Glomerular endothelial cell (primary cell): ENCODE data around the gene CREB5. TPM values are rescaled to one million over a fixed set of nuclear protein-coding genes. Genes with fewer than 3 reads are reported as not detected.
A peak's percentile ranks its signal among the peaks of the same experiment; 100 is the strongest.
"Not testable (repeated sequence)": the region's sequence is repeated elsewhere in the genome, so short reads cannot be mapped to it uniquely, and the experiment has no call there.

Source experiments
- DNase-seq: peaks from one replicate; pipeline ENCODE4 v3.0.0-alpha.2; 2011; ENCODE audit warnings: low read depth, low spot score; ENCODE audit errors: extremely low read depth
- total RNA-seq: library from RNA; depleted of rRNA; stranded (reverse); fragments of >200 nt; gene quantifications from 2 replicates; pipeline ENCODE4 v1.2.3, GENCODE V29; 2015

CREB5 gene, protein sequence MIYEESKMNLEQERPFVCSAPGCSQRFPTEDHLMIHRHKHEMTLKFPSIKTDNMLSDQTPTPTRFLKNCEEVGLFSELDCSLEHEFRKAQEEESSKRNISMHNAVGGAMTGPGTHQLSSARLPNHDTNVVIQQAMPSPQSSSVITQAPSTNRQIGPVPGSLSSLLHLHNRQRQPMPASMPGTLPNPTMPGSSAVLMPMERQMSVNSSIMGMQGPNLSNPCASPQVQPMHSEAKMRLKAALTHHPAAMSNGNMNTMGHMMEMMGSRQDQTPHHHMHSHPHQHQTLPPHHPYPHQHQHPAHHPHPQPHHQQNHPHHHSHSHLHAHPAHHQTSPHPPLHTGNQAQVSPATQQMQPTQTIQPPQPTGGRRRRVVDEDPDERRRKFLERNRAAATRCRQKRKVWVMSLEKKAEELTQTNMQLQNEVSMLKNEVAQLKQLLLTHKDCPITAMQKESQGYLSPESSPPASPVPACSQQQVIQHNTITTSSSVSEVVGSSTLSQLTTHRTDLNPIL
- total RNA-seq, result 10.7 and 28.7 TPM in 2 replicates

DNA sequence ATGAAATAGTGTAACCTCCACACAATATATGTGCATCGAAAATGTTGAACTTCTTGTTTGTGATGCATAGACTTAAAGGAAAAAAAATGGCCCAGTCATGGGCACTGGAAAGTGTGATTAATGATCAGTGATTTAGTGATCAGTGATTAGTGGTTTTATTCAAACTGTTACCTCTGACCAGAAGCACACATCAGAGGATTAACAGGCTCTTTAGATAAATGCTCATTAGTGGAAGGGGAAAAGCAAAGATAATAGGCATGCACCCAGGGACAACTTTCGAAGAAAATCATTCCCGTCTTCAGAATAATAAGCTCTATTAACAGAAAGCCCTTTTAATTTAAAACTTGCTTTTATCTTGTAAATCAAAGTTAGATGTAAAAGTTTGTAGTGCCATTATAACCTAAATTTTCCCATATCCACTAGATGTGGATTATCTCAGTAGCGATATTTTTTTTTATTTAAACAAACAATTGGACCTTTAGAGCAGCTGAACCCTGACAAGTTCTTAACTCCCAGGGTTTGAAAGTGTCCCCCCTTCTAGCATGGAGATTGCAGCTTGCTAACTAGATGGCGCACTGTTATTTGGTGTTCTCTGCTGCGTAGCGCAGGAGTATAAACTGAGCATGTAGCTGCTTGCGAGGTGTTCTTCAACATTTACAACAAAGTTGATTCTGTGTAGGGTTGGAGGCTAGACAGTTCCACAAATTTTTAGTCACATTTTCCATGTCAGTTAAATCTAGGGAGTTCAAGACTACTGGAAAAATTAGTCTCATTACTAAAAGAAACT is at the start of gene CREB5:
Gene CREB5, plus strand, starts transcription at position 643 of the 787 bp plus-strand sequence. CDS start 397 bp downstream, outside the sequence.
- no peak for DNase-seq

DNA sequence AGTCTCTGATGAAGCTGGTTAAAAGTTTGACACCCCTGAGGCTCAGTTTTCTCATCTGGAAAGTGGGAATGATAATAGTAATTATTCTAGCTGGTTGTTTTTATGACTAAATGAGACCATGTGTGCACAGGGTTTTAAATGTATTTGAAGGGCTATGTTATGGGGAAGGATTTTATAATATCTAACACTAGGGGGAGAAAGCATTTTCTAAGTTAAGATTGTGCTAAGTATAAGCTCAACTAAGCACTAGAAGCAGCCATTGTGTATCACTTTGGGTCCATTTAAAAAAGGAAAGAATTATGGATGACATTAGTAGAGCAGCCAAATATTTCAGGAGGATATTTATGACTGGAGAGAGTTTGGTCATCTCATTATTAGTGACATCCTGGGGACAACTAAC is 49.5 kb upstream of the CREB5 start:
- no peak for DNase-seq

DNA sequence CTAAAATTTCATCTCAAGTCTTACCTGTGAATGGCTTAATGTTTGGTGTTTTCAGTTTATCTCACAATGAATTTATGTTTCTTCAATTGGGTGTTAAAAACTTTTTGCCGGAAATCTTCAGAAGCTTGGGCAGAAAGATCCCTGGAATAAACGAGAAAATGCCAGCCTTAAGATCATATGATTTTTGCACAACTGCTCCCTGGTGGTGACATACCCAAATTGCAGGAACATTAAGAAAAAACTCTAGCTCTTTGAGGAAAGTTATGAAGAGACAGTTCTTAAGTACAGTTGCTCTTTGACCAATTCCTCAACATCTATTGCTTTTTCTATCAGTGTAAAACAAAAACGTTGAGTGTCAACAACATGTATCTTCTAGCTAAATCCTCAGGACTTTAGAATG is 48.2 kb upstream of the CREB5 start:
- DNase-seq, result no peak

DNA sequence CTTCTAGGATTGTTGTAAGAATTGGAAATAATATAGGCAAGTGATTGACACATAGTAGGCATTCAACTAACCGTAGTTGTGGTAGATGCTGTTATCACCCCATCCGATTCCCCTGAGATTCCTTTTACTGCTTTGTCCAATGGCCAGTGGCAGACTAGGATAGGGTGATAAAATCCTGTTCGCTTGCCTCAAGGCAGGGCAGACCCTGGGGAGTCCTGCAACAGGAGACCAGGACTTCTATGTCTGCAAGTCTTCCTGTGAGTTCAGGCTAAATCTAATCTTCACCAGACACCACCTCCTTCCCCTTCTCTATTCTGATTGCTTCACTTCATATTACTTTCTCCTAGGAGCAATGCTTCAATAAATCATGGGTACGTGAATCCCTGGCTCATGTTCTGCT is 42.8 kb upstream of the CREB5 start:
- no peak for DNase-seq

DNA sequence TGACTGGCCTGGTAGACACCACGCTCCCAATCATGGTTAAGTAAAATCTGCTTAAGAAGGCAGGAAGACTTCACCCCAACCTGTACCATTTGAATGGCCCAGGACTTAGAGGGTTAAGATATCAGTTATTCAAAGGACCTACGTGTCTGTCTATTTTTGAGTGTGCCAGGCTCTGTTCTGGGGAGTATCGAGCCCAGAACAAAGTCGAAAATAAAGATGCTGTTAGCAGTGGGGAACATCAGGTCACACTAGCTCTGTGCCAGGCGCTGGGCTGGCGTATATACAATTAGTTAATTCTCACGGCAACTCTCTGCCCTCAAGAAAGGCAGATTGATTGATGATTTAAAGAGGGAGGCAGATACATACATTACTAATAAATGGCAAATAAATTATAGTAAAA is 40.5 kb upstream of the CREB5 start:
- no peak for DNase-seq

DNA sequence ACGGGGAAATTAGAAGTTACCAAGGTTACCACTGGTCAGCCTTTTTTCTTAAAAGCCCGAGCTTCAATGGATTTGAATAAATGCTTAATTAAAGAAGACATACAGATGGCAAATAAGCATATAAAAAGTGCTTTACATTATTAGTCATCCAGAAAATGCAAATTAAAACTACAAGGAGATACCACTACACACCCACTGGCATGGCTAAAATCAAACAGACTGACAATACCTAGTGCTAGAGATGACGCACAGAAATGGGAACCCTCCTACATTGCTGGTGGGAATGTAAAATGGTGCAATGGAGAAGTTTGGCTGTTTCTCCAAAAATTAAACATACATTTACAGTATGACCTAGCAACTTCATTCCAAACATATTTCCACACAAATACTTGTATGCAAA is 38.3 kb upstream of the CREB5 start:
- DNase-seq, result no peak

DNA sequence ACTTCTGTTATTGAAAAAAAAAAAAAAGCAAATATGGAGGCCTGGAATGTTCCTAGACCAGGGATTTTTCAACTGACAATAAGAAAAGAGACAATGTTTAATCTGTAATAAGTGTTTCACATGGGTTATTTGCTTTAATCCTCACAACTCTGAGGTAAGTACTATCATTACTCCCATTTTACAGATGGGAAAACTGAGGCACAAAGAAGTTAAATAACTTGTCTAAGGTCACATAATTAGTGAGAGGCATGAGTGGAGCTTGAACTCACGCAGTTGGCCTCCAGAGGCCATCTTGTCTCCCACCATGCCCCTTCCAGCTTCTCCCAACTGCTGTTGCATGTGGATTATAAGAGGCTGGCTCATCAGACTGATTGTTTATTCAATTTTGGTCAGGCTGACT is 36.6 kb upstream of the CREB5 start:
- no peak for DNase-seq

DNA sequence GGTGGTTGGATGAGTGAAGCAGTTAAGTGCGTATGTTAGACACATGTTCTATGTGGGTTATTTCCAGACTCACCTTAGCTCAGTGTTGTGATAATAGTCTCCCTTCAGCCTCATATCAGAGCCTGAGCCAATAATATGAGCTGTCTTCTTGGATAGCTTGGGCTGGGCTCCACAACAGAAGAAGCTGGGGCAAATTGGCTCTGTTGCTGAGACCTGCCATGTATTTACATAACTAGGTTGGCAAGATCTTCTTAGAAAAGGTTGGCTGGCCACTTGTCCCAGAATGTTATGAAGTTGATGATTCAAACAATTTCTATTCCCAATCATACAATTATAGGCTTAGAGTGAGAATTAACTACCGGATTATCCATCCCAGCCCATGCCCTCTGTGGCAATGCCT is 35.7 kb upstream of the CREB5 start:
- no peak for DNase-seq

DNA sequence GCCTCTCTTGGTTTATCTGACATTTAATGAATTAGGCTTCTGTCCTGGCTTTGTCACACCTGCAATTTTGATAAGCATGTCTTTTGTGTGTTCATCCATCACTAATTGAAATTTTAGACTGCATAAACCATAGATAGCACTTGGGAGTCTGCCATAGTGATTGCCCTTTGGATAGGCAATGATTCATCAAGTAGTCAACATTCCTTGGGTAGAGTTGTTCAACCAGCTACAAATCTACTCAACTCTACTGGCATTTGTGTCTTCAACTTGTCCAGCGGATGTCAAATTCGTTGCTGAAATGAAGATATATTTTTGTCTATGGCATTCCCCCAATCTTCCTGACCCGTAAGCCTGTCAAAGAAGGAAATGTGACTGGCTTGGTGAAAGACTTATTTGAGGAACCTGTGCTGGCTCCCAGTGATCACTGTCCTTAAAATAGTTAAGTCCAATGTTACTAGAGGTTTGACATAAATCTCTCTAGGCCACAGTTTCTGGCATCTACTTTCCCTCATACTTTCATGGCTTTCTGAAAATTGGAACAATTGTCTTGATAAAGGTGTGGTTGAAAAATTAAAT is 33.7 kb upstream of the CREB5 start:
- DNase-seq, result no peak

DNA sequence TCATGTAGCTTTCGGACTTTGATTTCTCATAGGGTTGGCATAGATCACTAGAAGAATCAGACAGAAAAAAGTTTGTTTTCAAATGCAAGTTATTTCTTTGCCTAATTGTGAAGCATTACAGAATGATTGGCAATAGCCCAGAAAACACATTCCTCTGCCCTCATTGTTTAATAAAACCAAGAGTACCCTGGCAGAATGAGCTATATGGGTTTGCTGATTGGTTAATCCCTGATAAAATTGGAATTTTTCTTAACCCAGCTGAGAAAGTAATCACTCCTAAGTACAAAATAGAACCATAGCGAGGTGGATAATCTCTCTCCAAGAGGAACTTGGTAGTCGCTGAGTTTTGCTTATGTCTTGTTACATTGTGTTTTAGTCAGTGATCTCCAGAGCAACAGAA is 30.9 kb upstream of the CREB5 start:
- no peak for DNase-seq

DNA sequence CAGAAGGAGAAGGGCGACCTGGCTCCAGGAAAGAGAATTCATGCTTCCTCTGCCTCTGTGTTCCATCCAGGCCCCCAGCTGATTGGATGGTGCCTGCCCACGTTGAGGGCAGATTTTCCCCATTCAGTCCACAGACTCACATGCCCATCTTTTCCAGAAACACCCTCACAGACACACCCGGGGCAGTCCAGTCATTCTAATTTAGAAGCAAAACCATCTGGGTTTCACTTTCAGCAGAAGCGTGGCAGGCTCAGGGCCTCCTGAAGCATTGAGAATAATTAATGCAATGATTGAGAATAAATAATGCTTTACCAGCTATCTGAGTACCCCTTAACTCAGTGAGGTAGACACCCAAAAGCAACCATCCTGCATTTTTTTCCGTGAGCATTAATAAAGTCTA is 30.2 kb upstream of the CREB5 start:
- DNase-seq, result no peak

DNA sequence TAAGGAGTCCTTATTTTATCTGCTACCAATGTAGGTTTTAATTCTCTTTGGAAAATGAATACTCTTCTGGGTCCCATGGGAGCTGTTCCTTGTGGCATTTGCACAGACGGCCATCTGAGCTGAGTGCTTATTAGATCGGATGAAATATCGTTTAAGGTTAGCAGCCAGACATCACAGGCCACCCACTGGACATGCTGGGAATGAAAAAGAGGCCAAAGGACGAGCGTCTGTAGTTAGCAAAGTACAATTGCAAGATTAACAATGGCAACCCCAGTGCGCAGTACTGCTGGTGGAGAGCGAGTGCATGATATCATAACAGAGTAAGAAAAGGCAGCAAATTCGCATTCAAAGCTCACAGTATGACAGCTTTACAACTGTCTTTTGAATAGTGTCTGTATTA is 28.3 kb upstream of the CREB5 start:
- no peak for DNase-seq

DNA sequence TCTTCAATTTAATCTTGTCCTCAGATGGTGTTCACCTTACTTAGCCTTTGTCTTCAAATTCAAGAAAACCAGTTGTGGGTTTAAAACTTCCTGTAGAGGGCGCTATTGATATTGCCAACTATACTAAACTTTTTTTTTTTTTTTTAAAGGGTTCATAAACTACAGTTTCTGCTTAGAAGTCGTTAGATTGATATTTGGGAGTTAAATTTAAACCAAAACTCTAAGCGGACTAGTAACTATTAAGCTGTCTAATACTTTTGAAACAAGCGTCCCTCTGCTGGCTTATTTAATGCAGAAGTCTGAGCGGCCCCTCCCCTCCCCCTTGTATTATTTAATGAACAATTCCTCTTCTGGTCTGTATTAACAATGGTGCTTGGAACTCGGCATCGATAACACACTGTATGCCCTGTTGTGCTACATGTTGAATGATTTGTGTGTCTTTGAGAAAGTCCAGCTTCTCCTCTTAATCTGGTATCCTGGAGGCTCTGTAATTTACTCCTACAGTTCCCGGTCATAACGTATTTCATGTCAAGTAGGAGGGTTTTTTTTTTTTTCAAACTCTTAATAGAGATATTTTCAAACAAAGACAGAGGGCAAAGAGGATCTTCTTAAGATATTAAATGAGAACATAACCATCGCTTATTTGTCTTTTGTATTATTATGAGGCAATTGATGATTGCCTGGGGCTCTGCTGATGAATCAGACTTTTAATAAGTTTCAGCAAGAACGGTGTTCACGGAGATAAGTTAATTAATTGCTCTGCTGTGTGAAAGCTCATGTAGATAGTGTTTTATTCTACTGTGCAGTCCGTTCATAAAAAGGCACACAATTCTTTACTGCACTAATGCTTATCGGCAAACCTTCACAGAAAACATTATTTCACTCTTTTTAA is 22.6 kb upstream of the CREB5 start:
- DNase-seq, result peak; percentile 76

DNA sequence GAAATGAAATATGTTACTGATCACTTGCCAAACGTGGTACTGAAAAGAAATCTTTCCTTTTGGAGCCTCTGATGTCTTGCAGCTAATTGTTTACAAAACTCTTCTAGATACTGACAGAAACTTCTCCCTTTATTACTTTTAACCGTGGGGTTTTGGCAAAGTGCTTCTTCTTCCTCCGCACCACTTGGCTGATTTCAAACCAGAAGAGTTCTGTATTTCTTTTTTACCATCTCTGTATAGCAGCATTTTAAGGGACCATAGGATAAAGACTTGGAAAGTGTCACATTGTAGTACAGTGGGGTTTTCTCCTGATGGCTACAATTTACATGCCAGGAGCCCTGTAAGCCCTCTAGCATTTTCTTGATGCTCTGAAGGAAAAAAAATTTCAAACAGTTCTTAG is 21.9 kb upstream of the CREB5 start:
- DNase-seq, result no peak

DNA sequence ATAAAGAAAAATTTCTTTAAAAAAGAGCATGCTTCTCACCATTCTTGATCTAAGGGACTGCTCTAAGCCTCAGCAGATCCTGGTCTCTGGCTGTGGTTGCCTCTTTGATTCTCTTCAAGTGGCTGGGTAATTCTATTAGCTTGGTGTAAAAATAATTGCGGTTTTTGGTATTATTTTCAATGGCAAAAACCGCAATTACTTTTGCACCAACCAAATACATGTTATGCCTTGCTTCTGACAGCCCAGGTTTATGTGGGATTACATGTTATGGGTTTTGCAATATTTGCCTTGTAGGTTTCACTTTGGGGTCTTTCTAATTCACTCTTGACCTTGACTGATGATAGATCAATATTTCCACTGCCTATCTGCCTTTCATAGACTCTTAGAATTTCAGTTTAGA is 20.0 kb upstream of the CREB5 start:
- no peak for DNase-seq

DNA sequence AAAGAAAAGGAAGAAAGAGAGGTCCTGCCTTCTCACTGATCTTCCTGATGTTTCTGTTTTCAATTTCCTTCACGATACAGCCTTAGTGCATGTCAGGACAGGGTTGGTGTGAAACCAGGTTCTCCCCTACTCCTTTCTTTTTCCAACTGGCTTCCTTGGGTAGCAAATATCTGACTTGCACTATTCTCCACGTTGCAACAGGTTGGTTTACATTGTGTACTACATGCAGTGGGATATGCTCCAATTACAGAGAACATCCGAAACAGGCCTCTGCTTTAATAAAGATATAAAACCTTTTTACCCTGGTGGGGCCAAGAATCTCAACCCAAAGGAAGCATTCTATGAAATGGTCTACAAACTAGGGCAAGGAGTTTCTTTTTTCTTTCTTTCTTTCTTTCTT is 16.9 kb upstream of the CREB5 start:
- DNase-seq, result no peak

DNA sequence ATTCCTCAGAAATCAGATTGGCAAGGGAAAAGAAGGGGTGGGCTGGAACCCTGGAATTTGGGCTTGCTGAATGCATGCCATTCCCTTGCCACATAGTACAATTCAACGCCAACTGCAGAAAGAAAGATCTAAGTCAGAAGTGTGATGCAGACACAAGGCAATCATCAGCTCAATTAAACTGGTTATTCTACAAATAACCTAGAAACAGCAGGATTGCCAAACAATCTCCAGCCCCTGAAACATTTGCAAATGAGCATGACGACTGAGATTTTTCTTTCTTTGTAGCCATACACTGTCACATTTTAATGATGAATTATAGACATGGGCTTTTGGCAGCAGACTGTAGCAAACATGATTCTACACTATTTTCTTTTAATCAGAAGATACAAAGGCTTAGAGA is 16.5 kb upstream of the CREB5 start:
- DNase-seq, result no peak

DNA sequence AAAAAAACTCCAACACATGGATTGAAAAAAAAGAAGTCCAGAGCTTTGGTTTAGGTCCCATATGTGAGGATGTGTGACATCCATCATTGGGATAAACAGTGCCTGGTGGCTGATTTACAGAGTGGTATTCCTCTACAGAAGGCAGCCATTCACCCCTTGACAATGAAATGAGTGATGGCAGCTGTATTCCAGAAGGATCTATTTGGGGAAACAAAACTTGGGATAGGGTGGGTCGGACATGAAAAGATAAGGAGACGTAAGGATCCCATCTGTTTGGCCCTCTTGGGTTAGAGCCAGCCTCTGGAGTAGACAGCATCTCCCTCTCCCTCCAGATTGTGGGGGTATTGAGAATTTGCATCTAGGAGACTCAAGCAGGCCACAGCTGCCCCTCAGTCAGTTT is 15.2 kb upstream of the CREB5 start:
- no peak for DNase-seq

DNA sequence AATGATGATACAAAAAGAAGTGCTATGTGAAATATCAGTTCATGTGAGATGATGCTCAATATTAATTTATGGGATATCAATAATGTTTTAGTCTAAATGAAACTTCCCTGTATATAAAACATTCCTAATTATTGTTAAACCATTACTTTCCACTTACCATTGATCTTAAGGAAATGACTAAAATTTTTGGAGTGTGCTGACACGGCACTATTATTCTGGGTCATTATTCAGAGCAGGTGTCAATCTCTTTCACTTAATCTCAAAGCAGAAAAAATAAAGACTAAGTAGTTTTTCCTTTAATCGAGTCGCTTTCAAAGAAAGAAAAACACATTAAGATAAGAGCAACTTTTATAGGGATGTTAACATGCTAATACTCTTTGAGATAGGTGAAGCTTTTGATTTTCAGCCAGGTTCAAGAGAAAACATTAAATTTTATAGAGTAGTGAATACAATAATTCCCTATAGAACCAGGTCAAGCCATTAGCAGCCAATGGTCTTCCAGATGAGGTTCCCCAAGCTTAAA is 11.4 kb upstream of the CREB5 start:
- DNase-seq, result no peak

DNA sequence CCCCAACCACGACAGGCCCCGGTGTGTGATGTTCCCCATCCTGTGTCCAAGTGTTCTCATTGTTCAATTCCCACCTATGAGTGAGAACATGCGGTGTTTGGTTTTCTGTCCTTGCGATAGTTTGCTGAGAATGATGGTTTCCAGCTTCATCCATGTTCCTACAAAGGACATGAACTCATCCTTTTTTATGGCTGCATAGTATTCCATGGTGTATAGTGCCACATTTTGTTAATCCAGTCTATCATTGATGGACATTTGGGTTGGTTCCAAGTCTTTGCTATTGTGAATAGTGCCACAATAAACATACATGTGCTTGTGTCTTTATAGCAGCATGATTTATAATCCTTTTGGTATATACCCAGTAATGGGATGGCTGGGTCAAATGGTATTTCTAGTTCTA is 10.8 kb upstream of the CREB5 start:
- DNase-seq, result not testable (repeated sequence)
